ENCODE results near the gene LYPD1. TPM values are rescaled to one million over a fixed set of nuclear protein-coding genes. Genes with fewer than 3 reads are reported as not detected.

Gene LYPD1
- total RNA-seq, 3 donors from 2014 or later = 0.48 to 1.9 TPM; not detected in 1

GRCh38 chr2:132607426-132608090, 62.4 kb downstream of the LYPD1 start:
- Histone ChIP-seq H3K27me3 (no peaks in the 10 kb centered on the region), H3K4me3 (no peak overlapping the region), H3K27ac (no peak overlapping the region), H3K36me3 (no peaks in the 10 kb centered on the region), H3K4me1 (no peaks in the 10 kb centered on the region), H3K9me3 (no peaks in the 10 kb centered on the region)
- intact Hi-C loops (cut with DNase I; ENCODE audit: low total_unique reads) = no loop called here
- TF ChIP-seq POLR2AphosphoS5 (IDR thresholded peaks at IDR 0.05) (no peak), POLR2A (IDR thresholded peaks at IDR 0.05) (no peak), CTCF (IDR thresholded peaks at IDR 0.05) (no peak)
- DNase-seq (ENCODE audit: low spot score in 2 of 2) = no peak

GRCh38 chr2:132606649-132607048, 63.4 kb downstream of the LYPD1 start:
- no peak overlapping the region for H3K4me3 ChIP-seq
- TF ChIP-seq POLR2A (IDR thresholded peaks at IDR 0.05) (no peak), POLR2AphosphoS5 (IDR thresholded peaks at IDR 0.05) (no peak), CTCF (IDR thresholded peaks at IDR 0.05) (no peak)
- intact Hi-C loops (cut with DNase I; ENCODE audit: low total_unique reads) = no loop called here

GRCh38 chr2:132605236-132606180, 64.5 kb downstream of the LYPD1 start:
- Histone ChIP-seq H3K4me3 (no peak overlapping the region), H3K9me3 (no peaks in the 10 kb centered on the region), H3K27me3 (no peaks in the 10 kb centered on the region), H3K4me1 (no peaks in the 10 kb centered on the region), H3K36me3 (no peaks in the 10 kb centered on the region), H3K27ac (no peak overlapping the region)
- no peak for DNase-seq (ENCODE audit: low spot score in 2 of 2)
- intact Hi-C loops (cut with DNase I; ENCODE audit: low total_unique reads) = no loop called here
- TF ChIP-seq CTCF (IDR thresholded peaks at IDR 0.05) = no peak
- no peak for TF ChIP-seq POLR2AphosphoS5 (IDR thresholded peaks at IDR 0.05)
- no peak for TF ChIP-seq POLR2A (IDR thresholded peaks at IDR 0.05)

More at GRCh38 chr2:132606649-132607048, 63.4 kb downstream of the LYPD1 start:
- Histone ChIP-seq H3K4me1 (no peaks in the 10 kb centered on the region), H3K36me3 (no peaks in the 10 kb centered on the region), H3K27ac (no peak overlapping the region), H3K9me3 (no peaks in the 10 kb centered on the region), H3K27me3 (no peaks in the 10 kb centered on the region)
- DNase-seq (ENCODE audit: low spot score in 2 of 2) = no peak

GRCh38 chr2:132604561-132604960, 65.4 kb downstream of the LYPD1 start:
- H3K9me3 ChIP-seq = no peaks in the 10 kb centered on the region
- no peaks in the 10 kb centered on the region for H3K4me1 ChIP-seq
- no peak for TF ChIP-seq CTCF (IDR thresholded peaks at IDR 0.05)
- no peak for TF ChIP-seq POLR2AphosphoS5 (IDR thresholded peaks at IDR 0.05)
- TF ChIP-seq POLR2A (IDR thresholded peaks at IDR 0.05) = no peak
- H3K27ac ChIP-seq = no peak overlapping the region
- intact Hi-C loops (cut with DNase I; ENCODE audit: low total_unique reads) = loop anchor here (5.0 kb wide), 1 partner anchor 678 kb away; no protein-coding TSS in a partner anchor
- H3K36me3 ChIP-seq = no peaks in the 10 kb centered on the region
- DNase-seq (ENCODE audit: low spot score in 2 of 2) = no peak
- H3K27me3 ChIP-seq = no peaks in the 10 kb centered on the region
- H3K4me3 ChIP-seq = no peak overlapping the region

- no peak for TF ChIP-seq CTCF (IDR thresholded peaks at IDR 0.05)
- TF ChIP-seq POLR2AphosphoS5 (IDR thresholded peaks at IDR 0.05) = no peak
- no peak for TF ChIP-seq POLR2A (IDR thresholded peaks at IDR 0.05)
- intact Hi-C loops (cut with DNase I; ENCODE audit: low total_unique reads) = no loop called here
- no peak for DNase-seq (ENCODE audit: low spot score in 2 of 2)
- Histone ChIP-seq H3K9me3 (no peaks in the 10 kb centered on the region), H3K27me3 (no peaks in the 10 kb centered on the region), H3K4me1 (no peaks in the 10 kb centered on the region), H3K36me3 (no peaks in the 10 kb centered on the region), H3K27ac (no peak overlapping the region), H3K4me3 (no peak overlapping the region)
Measured at GRCh38 chr2:132599556-132599955, 70.4 kb downstream of the LYPD1 start.
